Panc1 (cell line): ENCODE measurements around the gene IFFO2.

Experiments used
- CTCF ChIP-seq: fragments of 450-650 bp; IDR thresholded peaks from 2 replicates; pipeline ENCODE4 v1.5.1; 2017; ENCODE audit warnings: mild to moderate bottlenecking
- REST ChIP-seq, 2 experiments: IDR thresholded peaks; 2 replicates each; pipeline ENCODE4 v1.6.1; 2011 to 2012; ENCODE audit warnings: low read depth in 2 of 2, control low read depth in 1 of 2, low read length in 1 of 2, mild to moderate bottlenecking in 1 of 2, moderate library complexity in 1 of 2; ENCODE audit not compliant: insufficient read depth in 1 of 2
- SIN3A ChIP-seq: IDR thresholded peaks from 2 replicates; pipeline ENCODE4 v1.6.1; 2012; ENCODE audit warnings: low read depth, mild to moderate bottlenecking, low read length, moderate library complexity, borderline replicate concordance; ENCODE audit not compliant: insufficient read depth

- no peak for TF ChIP-seq CTCF
- TF ChIP-seq REST (IDR thresholded peaks at IDR 0.05; ENCODE audit: insufficient read depth in 1 of 2, low read depth in 2 of 2, low read length in 1 of 2) = no peak
- TF ChIP-seq SIN3A = no peak
Measured at GRCh38 chr1:18972991-18973390, 16.5 kb upstream of the IFFO2 start.
